Forelimb muscle (tissue), 1 donor: ENCODE results near the gene NIT1. TPM values are rescaled to one million over a fixed set of nuclear protein-coding genes. Genes with fewer than 3 reads are reported as not detected.

Experiments used
- DNase-seq: peaks from one replicate; pipeline ENCODE4 v3.0.0-alpha.2; 2013; ENCODE audit warnings: low read depth
- polyA plus RNA-seq: library from polyadenylated mRNA; unstranded; fragments of 120-200 nt; gene quantifications from one replicate; pipeline ENCODE4 v1.2.1, GENCODE V29; 2013; ENCODE audit not compliant: insufficient read length

The NIT1 gene
- polyA plus RNA-seq, 1 donor, result 32.7 TPM

DNA sequence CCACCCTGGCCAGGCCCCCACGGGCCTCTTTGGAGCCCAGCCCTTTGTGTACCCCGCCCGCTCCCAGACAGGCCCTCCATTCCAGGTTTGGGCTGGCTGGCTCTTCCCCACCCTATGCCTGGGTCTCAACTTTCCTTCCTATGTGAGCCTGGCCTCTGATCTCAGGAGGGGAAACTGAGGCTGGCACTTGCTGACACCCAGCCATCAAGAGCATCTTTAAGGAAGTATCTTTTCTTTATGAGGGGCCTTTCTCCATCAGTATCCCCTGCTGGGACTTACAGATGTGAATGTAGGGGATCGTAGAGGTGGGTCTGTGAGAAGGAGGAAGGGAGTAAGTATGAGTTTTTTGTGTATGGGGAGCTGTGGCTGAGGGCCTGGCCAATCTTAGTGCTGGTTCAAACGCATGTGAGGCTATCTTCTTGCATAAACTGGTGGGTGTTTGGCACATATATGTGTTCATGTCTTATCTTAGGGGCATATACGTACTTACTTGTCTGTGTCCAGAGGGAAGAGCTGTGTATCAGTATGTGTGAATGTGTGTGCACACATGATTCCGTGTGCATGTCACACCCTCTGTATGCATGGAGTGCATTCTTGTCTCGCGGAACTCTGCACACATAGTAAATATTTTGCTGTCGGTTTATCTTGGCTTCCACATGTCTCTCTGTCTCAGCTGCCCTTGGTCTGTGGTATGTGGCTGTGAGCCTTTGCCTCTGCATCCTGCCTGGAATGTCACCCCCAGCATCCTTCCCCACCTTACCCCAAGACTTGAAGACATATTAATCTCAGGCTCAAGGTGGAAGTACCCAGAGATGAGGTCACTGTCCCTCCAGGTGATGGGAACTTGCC is 33.9 kb upstream of the NIT1 start:
- DNase-seq, result no peak

DNA sequence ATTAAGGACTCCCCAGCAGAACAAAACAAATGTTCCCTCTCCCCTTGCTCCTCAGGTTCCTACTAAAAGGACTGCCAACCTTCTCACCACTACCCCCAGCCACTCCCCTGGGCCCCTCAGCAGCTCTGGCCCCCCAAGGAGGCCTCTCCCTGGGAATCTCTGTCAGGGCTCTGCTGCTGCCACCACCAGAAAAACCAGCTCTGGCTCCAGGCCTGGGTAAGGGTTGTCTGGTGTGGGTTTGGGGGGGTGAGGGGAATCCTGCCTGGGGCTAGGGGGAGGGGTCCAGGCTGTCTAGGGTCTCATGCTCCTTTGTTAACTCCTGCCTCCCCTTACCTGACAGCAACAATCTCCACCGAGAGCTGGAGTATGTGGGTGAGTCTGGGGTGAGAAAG is 33.3 kb upstream of the NIT1 start:
- DNase-seq, result no peak

DNA sequence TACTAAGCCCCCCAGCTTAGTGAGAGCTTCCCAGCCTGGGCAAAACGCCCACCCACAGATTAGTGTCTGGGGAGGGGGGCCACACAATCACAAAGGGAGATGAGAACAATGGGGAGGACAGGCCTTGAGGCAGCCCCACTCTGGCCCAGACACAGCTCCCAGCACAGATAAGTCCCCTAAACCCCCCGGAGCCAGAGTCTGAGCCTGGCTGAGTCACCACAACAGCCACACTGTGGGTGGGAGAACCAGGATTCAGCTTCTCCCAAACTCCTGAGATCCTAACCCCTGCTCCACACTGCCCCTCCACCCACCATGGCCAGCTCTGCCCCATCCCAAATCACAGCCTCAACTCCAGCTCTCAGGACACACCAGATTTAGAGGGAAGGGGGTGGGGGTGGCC is 32.7 kb upstream of the NIT1 start:
- no peak for DNase-seq

DNA sequence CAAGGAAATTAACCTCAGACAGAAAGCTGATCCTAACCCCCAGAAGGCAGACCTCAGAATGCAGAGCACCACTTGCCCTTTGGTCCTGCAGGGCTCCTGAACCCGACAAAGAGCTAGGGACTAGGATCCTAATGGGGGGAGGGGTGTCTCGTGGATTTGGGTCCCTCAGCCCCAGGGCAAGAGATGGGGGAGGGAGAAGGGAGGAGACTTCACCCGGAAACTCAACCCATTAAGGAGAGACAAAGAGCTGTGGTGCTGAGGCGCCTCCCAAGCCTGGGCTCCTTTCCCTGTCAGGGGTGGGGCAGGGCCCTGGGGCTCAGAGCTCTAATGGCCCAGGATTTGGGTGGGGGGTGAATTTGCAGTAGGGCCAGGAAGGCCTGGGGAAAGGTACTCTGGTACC is 31.4 kb upstream of the NIT1 start:
- no peak for DNase-seq

DNA sequence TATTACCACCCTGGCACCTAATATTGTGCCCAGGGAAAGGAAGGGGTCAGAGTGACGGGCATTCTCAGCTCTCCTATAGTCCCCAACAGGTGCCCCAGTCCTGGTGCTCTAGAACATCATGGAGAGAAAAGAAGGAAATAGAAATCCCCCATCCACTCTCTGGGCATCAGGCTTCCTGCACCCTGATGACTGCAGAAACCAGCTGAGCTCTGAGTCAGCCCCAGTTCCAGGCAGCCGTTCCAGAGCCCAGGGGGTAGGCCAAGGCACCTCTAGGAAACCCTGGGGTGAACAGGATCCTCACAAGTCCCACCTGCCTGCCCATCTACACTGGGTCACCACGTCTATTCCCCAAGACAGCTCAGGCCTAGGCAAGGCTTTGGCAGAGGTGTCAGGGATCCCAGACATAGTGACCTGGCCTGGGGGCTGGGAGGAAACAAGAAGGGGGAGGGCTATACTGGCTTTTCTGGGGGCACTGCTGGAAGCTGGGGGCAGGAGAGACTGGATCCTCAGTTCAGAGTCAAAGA is 29.3 kb upstream of the NIT1 start:
- DNase-seq, result no peak

DNA sequence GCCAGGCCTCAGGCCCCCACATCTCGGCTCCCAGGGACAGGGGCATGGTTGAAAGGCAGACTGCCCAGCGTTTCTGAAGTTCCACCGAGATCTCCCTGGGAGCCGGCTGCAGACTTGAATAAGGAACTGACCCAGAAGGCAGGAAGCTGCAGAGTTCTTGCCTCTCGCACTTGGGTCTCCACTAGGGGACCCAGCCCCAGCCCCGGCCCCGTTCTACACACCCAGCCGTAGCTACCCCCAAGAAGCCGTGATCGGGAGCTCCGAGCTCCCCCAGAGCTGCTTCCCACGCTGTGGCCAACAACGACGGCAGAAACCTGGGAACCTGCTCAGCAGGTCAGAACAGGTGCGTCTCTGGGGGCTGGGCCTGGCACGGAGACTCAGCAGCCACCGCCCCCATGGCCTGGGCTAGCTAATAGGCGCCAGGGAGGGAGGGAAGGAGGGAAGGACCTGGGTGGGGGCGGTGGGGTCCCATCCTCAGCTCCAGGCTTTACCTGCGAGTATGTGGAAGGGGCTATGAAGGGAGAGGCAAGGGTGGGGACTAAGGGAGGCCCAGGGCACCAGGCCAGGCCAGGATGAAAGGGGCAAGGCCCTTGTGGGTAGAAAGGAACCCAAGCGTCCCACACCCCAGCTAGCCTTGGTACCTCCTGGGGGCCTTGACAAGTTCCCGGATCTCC is 28.5 kb upstream of the NIT1 start, which contains the start of gene NECTIN4:
Gene NECTIN4, minus strand, starts transcription at position 308 of the 674 bp plus-strand sequence. Its CDS starts 262 bp downstream, at position 46.
- no peak for DNase-seq

DNA sequence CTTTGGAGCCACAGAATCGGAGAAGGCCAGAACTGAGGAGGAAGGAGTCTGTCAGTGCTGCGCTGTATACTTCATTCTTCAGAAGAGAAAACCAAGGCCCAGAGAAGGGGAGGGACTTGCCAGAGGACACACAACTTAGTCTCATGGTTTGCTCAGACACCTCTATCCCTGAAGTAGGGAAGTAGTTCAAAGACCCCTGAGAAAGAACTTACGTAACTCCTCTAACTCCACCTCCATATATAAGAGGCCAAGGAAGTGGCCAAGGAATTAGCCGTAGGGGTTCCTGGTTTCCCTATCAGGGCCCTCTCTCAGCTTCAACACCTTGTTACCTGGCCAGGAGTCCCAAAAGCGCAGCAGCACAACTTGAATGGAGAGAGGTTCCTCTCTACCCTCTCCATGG is 28.0 kb upstream of the NIT1 start:
- no peak for DNase-seq

DNA sequence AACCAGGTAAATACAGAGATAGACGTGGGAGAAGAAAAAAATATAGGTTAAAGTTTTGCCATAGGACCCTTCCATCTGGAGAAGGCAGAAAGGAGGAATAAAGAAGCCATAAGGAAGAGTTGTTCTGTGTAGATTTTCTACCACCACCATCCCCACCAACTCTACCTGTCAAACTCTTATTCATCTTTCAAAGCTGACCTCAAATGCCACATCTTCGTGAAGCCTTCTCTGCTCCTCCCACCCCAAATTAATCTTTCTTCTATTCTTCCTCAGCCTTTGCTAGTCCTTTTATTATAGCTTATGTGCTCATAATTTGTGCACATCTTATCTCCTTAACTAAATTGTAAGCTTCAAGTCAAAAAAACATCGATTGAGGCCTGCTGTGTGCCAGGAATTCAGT is 27.3 kb upstream of the NIT1 start:
- DNase-seq, result no peak

DNA sequence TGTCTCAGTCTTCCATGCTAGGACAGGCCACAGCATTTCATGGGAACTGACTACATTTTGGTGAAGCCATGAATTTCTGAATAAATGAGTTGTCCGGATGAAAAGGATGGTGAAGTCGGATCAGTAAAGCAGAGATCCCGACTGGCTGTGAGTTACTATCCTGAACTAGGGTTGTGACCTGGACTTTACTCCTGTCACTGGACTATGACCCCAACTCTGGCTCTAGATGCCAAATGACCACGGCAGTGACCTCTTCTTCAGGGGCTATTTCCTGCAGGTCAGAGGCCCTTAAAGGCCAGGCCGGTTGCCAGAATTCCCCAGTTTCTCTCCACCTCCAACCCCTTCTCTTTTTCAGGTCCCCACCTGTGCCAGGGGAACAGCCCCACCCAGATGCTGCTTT is 26.8 kb upstream of the NIT1 start:
- no peak for DNase-seq

DNA sequence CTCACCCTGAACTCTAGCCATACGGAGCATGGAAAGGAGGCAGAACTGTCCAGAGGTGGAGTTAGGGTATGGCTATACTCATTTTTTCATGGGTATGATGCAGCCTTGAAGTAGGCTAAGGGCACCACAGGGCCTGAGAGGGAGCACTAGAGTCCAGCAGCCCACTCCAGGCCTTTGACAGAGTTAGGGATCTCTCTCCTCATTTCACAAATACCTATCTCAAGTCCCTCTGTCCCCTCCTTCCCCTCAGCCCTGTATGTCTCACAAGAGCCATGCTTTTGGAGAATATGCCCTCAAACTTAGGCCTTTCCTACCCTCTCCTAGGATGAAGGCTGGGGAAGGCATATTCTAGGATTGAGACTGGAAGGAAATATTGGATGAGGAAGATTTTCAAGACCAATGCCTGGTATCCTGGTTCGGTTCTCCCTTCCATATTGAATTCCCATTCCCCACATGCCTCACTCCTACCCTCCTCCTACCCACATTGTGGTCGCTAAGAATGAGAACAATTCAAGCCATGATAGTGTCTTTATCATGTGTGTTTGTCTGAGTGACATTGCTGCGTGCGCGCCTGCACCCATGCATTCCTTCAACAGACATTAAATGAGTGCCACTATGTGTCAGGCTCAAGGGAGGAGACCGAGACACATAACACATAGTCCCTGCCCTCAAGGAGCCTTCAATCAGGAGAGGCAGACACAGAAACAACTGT is 26.0 kb upstream of the NIT1 start:
- no peak for DNase-seq

DNA sequence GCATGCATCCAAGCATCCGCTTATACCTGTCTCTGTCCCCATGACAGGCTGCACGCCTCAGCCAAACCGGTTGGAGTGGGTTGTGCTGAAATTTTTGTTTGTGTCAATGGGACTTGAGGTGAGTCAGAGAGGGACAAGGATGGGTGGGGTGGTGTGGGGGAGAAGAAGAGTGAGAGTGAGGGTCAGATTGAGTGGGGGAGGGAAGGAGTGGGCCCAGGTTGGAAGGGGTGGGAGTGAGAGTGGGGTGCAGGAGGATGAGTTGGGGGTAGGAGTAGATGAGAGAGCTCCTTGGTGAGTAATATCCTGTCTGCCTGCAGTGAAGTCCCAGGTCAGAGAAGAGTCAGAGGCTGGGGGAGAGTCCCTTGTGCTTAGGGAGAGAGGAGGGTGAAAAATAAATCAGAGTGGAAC is 25.3 kb upstream of the NIT1 start:
- no peak for DNase-seq

DNA sequence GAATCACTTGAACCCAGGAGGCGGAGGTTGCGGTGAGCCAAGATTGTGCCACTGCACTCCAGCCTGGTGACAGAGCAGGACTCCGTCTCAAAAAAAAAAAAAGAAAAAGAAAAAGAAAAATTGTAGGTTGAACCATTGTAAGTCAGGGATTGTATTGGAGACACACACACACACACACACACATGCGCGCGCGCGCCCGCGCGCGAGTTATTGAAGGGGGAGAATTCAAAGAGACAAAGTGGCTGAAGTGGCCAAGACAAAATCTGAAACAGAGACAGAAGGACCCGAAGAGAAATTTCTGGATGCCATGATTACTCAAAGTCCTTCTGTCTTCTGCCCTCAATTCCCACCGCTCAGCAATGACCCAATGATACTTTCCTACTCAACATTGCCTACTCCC is 23.4 kb upstream of the NIT1 start:
- no peak for DNase-seq

DNA sequence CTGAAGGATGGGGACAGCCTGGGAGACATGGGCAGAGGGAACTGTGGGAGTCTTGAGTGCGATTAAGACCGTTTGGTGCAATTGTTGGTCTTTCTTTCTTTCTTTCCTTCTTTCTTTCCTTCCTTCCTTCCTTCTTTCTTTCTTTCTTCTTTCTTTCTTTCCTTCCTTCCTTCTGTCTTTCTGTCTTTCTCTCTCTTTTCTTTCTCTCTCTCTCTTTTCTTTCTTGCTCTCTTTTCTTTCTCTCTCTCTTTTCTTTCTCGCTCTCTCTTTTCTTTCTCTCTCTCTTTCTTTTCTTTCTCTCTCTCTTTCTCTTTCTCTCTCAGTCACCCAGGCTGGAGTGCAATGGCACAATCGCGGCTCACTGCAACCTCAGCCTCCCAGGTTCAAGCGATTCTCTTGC is 22.7 kb upstream of the NIT1 start:
- DNase-seq, result no peak

DNA sequence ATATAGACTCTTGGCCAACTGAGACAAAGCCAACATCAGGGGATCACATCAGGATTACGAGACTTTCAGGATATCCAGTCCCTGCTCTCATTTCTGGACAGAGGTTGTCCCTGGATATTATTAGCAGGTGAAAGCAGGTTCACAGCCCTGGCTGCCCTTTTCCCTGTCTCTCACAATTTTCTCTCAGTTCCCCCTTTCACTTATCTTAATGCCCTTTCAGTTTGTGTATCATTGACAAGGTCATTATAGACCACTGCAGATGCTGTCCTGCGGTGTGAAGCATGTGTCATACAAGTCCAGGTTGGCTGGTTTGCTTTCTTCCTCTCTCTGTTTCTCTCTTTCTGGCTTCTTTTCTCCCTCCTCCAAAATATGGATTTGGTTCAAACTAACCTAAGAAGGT is 21.9 kb upstream of the NIT1 start:
- DNase-seq, result no peak

DNA sequence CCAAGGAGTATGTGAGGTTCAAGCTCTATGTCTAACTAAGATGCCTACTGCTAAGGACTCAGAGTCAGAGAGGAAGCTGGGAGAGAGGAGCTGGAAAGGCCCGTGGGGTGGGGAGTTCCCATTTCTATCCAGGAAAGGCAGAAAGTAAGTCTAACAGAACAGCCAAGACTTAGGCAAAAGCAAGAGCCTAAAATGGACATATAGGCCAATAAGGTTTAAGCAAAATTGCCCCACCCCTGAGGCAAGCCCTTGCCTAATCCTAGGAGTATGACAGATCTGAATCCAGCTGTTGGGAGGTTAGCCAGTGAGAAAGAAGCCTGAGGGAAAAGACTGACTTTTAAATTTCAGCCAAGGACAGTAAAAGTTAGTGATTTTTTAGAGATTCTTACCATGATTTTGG is 21.4 kb upstream of the NIT1 start:
- DNase-seq, result peak; percentile 77

DNA sequence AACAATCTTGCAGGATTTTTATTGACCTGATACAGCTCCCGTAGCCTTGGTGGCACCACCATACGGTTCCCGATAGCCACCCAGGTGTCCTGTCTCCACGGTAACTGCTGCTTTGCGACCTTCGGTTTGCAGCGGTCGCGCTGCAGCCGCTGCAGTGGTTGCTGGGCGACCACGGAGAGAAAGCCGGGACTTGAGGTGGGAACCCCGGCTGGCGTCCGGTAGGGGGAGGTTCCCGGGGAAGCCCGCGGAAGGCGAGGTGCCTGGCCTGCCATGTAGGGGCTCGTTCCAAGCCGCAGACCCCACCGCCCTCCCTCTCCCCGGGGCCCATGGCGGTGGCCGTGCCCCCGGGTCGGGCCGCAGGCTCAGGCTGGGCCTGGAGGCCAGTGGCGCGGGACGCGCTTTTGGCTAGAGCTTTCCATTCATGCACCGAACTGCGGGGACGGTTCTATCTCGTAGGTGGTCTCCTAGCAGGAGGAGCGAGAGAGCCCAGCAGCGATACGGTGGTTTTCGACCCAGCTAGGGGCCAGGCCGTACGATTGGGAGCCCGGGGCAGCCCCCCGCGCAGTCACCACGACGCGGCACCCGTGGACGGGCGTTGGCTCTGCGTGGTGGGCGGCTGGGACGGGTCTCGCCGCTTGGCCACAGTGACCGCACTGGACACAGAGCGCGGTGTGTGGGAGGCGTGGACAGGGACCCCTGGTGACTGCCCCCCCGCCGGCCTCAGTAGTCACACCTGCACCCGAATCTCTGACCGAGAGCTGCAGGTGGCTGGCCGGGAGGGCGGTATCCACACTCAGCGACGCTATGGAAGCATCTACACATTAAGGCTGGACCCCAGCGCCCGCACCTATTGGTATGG is 19.5 kb upstream of the NIT1 start, which contains the start of gene KLHDC9:
Gene KLHDC9, plus strand, starts transcription at position 152 of the 859 bp plus-strand sequence. Its CDS starts 175 bp downstream, at position 327.
- DNase-seq, result no peak

DNA sequence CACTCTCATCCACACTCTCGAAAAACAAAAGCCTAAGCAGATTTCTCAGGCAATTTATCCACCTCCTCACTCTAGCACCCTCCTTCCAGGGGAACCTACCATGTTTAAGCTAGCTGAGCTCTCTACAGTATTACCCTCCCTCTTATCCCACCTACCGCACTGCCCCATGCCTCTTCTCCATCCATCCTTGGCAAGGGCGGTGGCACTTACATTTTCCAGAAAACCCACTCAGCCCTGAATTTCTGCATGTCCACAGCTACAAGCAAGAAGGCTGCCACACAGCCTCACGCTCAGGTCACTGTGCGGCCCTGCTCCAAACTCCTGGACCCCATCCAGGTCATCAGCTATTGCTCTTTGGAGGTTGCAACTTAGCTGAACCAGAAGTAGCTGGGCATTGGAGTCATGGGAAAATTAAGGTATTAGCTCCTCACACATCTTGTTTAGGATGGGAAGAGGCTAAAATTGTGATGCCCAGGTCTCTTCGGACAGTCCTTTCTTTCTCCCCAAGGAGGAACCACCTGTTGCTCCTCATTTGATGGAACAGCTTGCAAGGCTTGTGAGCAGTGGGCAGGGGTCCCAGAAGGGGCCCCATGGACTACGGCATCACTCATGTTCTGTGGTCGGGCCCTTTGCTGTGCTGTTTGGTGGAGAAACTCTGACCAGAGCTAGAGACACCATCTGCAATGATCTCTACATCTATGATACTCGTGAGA is 18.7 kb upstream of the NIT1 start:
- DNase-seq, result no peak

DNA sequence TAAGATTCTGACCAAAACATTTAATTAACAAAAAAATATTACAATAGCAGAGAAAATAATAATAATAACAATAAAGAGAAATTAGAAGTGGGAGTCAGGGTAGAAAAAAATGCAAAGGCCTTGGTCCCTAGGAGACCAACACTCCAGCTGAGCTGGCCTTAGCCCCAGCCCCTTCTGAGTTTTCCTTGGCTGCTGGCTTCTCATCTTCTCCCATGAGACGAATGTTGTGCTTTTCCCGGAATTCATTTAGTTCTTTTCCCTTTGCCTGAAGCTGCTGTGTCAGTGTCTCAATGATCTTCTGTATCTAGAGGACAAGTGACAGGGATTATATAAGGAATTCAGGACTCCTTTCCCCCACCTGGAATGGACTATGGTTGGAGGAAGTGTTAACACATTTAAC is 17.3 kb upstream of the NIT1 start:
- DNase-seq, result no peak

DNA sequence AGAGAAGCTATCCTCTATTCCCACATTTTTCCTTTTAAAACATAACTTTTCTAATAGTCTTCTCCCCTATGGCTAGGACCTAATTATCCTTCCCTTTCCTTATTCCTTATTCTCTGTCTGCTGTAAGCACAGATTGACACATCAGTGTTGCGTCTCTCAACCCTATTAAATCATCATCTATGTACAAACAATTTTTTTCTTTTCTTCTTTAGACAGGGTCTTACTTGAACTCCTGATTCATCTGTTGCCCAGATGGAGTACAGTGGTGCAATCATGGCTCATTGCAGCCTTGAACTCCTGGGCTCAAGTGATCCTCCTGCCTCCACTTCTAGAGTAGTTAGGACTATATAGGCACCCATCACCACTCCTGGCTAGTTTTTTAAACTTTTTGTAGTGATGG is 11.5 kb upstream of the NIT1 start:
- no peak for DNase-seq

DNA sequence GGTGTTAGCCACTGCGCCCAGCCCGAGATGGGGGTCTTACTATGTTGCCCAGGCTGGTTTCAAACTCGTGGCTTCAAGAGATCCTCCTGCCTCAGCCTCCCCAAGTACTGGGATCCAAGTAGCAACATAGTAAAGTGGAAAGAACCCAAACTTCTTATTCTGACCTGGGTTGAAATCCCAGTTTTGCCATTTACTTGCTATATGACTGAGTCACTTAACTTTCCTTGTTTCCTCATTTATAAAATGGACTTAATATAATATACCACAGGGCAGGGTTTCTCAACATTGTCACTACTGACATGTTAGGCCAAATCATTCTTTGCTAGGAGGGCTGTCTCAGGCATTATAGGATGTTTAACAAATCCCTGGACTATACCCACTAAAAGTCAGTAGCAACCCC is 6.8 kb upstream of the NIT1 start:
- DNase-seq, result no peak

DNA sequence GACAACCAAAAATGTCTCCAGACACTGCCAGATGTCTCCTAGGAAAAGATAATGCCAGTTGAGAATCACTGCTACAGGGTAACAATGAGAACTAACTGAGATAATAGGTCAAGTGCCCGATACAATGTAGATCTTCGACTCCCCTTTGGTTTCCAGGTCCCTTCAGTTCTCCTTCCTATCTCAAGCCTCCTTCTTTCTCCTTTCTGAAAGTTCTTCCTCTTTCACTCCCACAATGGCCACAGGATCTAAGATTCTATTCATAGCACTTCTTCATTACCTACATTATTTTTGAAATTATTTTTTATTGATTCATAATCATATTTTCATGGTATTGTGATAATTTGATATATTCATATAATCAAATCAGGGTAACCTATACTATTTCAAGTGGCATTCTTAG is 6.4 kb upstream of the NIT1 start:
- no peak for DNase-seq
